NCI-H128 (cell line): ENCODE results near the gene RPRML.
"Not testable (repeated sequence)": the region's sequence is repeated elsewhere in the genome, so short reads cannot be mapped to it uniquely, and the experiment has no call there.

ENCODE experiments used
- DNase-seq: peaks from one replicate; lab custom pipeline; 2025; ENCODE audit not compliant: unreplicated experiment; lab: John Stamatoyannopoulos, UW

RPRML gene

DNA sequence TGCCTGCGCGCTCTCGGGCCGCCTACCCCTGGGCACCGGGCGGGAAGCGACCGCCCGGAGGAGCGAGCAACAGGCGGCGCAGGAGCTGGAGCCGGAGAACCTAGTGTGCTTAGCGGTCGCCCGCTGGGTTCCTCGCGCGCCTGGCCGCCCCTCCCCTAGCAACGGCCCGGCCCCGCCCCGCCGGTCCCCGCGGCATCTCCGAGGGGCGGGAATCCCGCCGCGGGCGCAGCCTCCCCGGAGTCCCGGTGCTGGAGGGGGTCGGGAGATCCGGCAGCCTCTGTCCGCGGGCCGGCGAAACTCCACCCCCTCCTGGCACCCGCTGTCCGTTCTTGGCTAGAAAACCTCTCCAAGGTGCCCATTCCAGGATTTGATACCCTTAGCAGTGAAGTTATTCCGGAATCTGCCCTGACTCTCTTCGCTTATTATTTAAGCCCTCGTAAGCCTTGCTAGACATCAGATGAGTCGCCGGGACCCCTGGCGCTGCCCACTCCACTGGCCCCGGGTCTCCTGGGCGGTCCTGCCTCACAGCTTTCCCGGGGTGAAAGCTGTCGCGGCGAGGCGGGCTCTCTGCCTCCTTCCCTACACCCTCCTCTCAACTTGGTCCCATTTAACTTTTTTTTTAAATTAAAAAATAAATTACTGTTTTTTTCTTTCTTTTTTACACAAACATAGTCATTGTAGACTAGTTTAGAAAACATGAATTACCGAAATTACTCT is at the start of gene RPRML:
RPRML (minus strand) TSS at position 107 of the 717 bp plus-strand sequence. CDS start 246 bp downstream, outside the sequence.
- no peak for DNase-seq

DNA sequence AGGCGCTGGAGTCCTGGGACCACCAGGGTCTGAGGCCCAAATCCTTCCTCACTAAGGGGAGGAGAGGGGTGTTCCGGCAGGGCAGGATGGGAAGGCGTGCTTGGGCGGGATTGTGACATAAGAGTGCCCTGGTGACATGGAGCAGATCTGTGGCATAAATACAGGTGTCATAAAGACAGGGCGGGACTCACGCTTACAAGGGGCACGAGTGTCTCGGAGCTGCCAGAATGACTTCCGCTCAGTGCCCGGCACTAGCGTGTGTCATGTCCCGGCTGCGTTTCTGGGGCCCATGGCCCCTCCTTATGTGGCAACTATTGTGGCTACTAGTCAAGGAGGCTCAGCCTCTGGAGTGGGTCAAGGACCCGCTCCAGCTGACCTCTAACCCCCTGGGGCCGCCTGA is 37.9 kb upstream of the RPRML start:
- DNase-seq: not testable (repeated sequence)

DNA sequence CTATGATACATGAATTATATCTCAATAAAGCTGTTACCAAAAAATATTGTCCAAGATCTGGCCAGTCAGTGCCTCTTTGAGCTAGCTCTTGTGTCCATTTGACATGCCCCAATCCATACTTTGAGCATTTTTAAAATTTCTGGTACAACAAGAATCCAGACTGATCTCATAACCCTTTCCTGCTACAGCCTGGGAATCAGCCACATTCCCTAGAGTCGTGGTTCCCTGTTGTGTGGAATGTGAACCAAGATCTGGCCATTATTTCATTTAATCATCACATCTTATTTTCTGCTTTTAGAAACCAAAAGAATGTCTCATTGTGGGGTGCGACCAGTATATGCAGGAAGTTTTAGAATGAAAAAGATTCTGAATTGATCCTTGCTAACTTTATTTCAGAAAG is 34.3 kb upstream of the RPRML start:
- DNase-seq: no peak

DNA sequence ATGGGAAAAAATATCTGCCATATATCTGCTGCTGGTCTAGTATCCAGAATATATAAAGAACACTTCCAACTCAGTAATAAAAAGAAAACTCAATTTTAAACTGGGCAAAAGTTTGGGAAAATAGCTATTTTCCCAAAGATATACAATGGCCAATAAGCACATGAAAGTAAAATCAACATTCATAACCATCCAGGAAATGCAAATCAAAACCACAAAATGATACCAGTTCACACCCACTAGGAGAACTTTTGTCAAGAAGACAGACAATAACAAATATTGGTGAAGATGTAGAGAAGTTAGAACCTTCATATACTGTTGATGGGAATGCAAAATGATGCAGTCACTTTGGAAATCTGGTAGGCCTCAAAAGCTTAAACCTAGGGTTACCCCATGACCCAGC is 33.4 kb upstream of the RPRML start:
- DNase-seq: no peak

DNA sequence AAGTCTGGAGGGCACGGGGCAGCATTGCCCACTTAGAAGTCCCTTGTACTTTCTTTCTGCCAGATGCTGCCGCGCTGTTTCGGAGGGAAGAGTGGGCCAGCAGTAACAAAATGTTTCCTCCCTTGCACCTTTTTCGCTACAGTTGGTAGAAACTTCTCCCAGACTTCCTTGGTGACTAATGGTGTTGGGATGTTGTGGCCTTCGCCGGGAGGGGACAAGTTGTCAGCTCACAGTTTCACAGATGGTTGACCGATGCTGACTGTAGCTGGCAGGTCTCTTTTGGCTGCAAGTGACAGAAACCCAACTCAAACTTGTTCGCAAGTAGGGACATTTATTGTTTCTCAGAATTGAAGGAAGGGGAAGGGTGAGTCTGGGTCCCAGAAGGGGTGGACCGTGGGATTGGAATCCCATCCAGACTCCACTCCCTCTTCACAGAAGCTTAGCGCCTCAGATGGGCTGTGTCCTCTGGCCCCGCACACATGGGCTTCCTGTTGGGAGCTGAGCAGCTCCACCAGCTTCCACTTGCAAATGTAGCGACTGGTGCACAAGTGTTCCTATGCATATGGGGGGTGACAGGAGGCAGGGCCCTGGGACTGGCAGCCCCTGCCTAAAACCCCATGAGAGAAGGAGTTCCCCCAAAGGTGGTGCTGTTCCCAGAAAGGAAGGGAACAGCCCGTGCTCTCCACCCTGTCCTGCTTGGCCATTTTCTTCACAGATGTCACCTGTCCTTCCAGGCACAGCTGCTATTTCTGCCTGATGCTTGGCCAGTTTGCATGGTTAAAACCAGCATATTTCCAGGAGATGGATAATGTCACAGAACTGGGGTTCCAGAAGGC is 30.9 kb upstream of the RPRML start:
- DNase-seq: no peak

DNA sequence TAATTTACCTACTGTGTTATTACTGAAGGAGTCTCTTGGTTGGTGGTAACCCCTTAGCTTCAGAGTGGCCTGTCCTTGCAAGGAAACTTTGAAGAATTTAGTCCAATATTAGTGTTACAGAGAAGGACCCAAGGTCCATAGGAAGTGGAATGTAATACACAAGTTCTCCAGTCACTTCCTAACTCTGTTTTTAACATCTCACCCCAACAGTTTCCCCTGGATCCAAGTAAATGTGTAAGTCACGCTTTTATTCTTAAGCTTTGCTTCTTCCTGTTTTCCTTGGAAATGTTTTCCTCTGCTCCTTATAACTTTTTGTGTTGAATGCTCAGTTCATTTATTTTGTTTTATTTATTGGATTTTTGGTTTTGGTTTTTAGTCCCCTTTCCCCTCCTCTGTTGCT is 25.9 kb upstream of the RPRML start:
- DNase-seq: no peak

DNA sequence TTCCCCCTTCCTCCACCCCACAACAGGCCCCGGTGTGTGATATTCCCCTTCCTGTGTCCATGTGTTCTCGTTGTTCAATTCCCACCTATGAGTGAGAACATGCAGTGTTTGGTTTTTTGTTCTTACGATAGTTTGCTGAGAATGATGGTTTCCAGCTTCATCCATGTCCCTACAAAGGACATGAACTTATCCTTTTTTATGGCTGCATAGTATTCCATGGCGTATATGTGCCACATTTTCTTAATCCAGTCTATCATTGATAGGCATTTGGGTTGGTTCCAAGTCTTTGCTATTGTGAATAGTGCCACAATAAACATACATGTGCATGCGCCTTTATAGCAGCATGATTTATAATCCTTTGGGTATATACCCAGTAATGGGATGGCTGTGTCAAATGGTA is 24.8 kb upstream of the RPRML start:
- not testable (repeated sequence) for DNase-seq

DNA sequence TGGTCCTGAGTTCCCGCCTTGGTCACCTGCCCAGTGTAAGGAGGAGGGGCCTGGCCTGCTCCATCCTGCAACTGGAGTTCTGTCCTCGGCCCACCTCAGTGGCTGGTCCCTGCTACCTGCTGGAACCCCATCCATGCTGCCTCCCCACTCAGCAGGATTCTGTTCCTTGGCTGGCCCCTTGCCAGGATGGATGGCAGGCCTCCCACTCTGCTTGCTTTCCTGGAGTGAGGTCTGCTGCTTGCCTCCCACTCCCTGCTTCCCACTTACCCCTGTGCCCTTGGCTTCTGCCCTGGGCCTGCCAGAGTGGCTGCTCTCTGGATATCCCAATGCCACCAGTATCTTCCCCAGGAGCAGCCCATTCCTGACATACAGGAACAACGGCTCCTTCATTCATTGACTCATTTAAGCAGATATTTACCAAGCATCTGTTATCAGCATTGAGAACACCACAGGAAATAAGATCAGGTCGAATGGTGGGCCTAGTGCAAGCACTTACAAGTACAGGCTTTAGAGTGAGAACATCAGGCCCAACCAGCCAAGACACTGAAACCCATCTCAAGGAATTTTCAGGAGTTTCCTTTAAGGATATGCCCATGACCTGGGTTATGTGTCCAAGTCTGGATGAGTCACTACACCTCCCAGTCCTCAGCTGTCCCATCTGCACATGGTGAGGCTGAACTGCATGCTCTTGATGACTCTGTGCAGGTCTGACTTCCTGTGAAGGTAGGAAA is 17.0 kb upstream of the RPRML start:
- DNase-seq: no peak

DNA sequence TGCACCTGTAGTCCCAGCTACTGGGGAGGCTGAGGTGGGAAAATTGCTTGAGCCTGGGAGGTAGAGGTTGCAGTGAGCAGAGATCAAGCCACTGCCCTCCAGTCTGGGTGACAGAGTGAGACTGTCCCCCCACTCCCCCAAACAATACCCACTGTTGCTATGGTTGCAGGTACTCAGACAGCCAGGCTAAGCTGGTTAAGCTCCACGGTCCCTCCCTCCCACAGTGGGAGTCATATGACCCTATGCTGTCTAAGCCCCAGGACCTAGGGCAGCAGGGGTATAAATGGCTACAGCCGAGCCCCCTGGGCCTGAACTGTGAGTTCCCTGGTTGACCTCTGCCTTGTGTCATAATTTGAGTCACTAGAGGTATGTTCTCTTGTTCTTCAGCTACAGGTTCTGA is 15.9 kb upstream of the RPRML start:
- DNase-seq: no peak

DNA sequence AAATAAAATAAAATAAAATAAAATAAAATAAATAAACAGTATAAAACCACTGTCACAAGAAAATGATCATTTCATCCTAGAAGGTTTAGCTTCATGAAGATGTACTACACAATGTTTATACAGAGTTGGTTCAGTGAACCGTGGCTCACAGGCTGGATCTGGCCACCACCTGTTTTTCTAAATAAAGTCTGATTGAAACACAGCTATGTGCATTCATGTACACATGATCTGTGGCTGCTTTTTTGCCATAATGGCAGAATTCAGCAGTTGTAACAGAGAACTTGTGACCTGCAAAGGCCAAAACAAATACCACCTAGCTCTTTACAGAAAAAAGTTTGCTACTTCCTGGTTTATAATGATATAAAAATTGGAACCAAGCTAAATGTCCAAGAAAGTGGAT is 12.6 kb upstream of the RPRML start:
- no peak for DNase-seq

DNA sequence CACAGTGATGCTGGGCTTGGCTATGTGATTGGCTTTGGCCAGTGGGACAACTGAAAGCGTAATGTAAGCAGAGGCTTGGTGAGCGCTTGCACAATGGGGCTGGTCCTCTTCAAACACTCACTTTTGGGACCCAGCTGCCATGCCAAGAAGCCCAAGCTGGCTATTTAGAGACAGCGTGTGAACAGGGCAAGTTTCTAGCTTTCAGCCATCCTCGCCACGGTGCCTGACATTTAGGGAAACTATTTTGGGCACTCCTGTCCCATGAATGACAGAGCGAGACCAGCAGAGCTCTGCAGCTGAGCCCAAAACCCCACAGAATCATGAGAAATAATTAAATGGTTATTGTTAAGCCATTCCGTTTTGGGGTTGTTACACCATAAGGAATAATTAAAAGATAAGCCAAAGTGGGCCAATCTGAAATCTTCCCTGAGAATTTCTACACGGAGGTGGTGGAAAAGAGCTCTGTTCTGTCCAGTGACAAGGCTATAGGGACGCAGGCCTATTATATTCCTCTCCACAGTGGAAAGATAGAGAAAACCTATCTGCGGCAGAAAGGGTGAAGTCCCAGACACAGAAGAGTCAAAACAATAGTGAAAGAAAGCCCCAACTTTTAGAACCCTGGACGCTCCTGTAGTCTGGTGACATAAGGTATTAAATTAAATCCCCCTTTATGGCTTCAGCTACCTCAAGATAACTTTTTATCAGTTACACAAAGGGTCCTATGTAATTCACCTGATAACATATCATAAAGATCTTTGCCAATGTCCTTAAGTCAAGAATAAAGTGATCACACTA is 10.8 kb upstream of the RPRML start:
- no peak for DNase-seq

DNA sequence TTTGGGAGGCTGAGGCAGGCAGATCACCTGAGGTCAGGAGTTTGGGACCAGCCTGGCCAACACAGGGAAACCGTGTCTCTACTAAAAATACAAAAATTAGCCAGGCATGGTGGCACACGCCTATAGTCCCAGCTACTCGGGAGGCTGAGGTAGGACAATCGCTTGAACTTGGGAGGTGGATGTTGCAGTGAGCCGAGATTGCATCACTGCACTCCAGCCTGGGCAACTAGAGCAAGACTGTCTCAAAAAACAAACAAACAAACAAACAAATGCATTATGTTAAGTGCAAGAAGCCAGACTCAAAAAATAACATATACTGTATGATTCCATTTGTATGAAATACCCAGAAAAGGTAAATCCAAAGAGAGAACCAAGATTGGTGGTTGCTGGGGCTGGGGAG is 8.9 kb upstream of the RPRML start:
- DNase-seq: not testable (repeated sequence)

DNA sequence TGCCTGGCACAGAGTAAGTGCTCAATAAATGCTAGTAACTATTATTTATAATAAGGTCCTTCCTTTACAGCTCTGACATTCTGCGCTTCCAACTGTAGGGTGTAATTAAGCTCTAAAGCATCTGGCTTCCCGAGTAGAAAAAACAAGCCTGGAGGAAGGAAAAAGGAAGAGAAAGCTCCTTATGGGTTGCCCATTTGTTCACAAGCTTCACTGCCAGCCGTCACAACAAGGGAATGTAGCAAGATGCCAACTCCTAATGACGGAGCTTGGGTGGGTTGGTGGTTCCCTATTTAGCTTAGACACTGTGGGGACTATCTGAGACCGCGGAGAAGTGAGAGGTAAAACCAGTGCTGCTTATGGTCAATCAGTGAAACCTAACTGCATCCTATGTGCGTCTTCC is 7.3 kb upstream of the RPRML start:
- DNase-seq: no peak

DNA sequence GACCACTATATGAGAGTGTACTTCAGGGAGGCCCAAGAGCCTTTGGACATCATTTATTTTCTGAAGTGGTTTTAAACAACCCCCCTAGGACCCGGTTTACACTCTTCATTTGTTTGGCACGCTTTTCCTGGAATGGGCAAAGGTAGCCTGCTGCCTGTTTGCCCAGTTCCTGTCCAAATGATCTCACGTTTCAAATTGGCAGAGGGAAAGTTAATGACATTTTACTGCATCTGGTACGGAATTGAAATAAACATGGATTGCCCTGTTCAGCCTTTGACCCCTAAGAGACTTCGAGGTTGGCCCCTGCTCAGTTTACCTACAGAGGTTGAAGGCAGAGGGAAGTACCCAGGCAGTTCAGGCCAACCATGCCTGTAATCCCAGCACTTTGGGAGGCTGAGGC is 5.8 kb upstream of the RPRML start:
- DNase-seq: no peak

DNA sequence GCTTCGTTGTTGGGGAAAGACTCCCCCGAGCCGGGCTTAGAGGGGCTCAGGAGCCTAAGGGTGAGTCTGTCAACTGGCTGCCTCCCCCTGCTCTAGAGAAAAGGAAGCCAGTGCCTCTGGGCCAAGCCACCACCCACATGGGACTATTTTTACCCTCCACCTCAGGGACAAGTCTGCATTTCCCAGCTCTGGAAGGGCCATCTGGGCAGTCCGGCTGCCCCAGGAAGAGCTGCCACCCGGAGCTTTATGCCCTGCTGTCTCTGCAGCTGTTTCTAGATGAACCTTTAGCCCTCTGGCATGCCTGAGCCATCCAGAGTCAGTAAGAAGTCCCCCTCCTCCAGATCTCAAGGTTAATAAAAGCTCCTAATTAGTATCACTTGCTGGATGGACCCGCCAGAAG is 5.3 kb upstream of the RPRML start:
- no peak for DNase-seq

DNA sequence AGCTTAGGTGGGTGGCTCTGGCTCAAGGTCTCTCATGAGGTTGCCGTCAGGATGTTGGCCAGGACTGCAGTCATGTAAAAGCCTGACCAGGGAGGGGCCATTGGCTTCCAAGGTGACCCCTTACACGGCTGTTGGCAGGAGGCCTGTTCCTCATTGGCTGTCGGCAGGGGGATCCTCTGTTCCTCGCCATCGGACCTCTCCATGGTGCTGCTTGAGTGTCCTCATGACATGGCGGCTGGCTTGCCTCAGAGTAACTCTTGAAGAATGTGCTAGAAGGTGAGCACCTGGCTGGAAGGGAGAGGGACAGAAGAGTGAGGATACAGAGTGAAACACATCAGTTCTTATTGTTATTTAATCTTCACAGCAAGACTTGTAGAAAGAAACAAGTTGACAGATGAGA is 4.7 kb upstream of the RPRML start:
- DNase-seq: no peak

DNA sequence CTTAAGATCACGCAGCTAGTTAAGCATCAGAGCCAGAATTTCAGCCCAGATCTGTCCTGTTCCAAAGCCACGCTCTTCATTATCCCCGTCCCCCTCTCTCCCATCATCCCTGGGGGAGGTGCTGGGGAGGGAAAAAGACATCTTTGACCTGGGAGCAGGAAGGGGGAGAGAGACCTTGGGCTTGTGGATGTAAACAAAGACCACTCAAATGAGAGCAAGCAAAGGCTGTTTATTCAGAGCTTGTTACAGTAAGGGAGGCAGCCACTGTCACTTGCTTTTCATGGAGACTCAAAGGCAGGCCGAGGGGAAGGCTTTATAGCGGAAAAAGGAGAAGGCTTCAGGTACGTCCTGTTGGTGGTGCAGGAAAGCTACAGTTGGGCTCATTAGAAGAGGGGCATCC is 3.5 kb upstream of the RPRML start:
- no peak for DNase-seq

DNA sequence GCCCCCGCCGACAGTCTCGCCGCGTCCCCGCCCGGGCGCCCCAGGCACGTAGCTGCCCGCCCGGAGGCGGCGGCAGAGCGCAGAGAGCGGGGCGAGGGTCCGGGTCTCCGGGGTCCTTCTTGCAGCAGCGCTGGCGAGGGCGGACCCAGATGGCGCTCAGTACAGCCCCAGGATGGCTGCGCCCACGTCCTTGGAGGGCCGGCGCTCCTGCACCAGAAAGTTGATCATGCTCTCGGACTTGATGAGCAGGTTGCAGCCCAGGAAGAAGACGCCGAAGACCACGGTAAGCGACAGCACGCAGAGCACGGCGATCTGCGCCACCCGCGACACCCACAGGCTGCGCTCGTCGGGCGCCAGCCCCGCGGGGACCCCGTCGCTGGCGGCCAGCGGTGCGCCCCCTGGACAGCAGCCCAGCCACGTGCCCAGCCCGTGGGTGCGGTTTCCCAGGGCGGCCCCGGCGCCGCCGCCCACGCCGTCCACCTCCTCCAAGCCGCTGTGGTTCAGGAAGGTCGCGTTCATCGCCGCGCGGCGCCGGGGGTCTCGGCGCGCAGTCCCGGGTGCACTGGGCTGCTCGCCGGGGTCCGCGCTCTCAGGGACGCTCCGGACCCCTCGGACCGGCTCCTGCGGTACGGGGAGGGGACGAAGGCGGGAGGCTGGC is 435 bp downstream of the RPRML start:
- DNase-seq: no peak

DNA sequence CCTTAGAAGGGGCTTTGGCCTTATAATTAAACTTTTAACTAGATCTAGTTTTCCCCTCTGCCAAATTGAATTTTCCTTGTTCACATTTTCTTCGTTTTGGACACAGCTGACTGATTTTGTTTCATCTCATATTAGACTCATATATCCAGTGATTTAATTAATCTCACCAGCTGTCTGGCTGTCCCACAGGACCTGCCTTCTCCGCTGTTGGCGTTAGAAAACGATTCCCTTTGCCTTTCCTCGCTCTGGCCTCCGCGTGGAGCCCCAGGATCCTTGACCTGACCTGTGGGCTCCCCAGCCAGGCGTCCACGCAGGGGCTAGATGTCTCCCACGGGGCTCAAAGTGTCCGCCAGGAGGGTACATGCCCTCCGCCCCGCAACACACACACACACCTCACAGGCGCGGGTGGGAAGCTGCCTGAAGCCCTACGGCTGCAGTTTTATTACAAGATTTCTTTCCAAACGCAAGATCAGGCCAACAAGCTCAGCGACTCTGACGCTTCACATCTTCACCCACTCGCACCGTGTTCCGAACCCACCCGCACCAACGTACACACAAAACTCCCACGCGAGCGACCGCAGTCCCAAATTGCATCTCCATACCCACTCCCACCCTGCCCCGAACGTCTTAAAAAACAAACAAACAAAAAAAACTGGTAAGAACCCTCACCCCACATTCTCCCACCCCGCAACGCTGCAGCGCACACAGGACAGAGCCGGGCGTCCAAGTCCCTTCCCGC is 1.1 kb downstream of the RPRML start:
- no peak for DNase-seq

DNA sequence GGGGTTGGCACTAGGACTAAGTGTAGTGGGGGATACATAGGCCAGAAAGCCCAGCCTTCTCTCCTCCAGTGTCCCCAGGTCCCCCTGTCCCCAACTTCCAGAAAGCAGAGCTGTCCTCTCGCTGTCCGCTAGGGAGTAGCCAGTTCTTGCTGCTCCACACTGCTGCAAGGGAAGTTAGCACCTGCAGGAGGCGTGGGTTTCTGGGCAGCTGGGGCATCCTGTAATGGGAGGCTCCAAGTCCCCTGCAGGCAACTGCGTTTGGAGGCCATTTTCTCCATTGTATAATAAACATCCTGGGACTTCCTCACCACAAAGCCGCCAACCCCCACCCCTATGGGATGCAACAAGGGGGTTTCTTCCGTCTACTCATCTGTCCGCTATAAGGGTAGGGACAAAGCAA is 1.7 kb downstream of the RPRML start:
- DNase-seq: no peak
